Pancreas (tissue), 10 donors: ENCODE measurements around the gene ZNF177. TPM values are rescaled to one million over a fixed set of nuclear protein-coding genes. Genes with fewer than 3 reads are reported as not detected.
"Not testable (repeated sequence)": the region's sequence is repeated elsewhere in the genome, so short reads cannot be mapped to it uniquely, and the experiment has no call there.

ENCODE experiments used
- ATAC-seq, 4 donors: fragments of 200-7000 bp; cut with Tn5 transposase; one replicate each; pipeline versions ENCODE4 v1.8.0 to v1.9.1; 2020; ENCODE audit warnings: mild to moderate bottlenecking in 4 of 4, moderate library complexity in 4 of 4
- DNase-seq, 6 donors: peaks; one replicate each; pipeline ENCODE4 v3.0.0-alpha.2; 2020
- FAIRE-seq: peaks from 2 replicates; lab custom pipeline; 2012; peaks lifted over from hg19 to GRCh38; lab: Jason Lieb, UNC
- H3K27ac ChIP-seq, 4 donors: fragments of 200-600 bp; sonication (generic); 1 replicate in 3 of 4; 2 replicates in 1 of 4; pipeline versions ENCODE4 v1.5.0 to v1.8.0; 2020
- H3K27me3 ChIP-seq, 4 donors: fragments of 200-600 bp; one replicate each; pipeline ENCODE4 v1.8.0; 2021
- H3K36me3 ChIP-seq, 3 donors: fragments of 200-600 bp; sonication (generic) in 1 of 3; one replicate each; pipeline versions ENCODE4 v1.5.0 to v1.8.0; 2020 to 2021
- H3K4me1 ChIP-seq, 3 donors: fragments of 200-600 bp; one replicate each; pipeline ENCODE4 v1.8.0; 2021
- H3K4me3 ChIP-seq, 4 donors: fragments of 200-600 bp; sonication (generic) in 2 of 4; one replicate each; pipeline versions ENCODE4 v1.5.0 to v1.8.0; 2020 to 2021
- H3K9me3 ChIP-seq, 4 donors: fragments of 200-600 bp; one replicate each; pipeline ENCODE4 v1.8.0; 2021
- WGBS, 2 donors: extraction: QIAGEN DNeasy Blood & Tissue Kit; methylation state at CpG; one replicate each; pipeline ENCODE4 v1.1.7; 2013; 5-methylcytosine and 5-hydroxymethylcytosine counted together
- intact Hi-C, 3 donors: fragments of 100-400 bp; cut with DNase I; formaldehyde crosslinking; loops; one replicate each; pipeline versions ENCODE4 v1.11.1 to v1.14.2; 2022
- polyA plus RNA-seq, 2 donors: library from polyadenylated mRNA; stranded (reverse); fragments of 200-250 nt; gene quantifications; one replicate each; pipeline ENCODE4 v1.2.3, GENCODE V29; 2013
- total RNA-seq, 6 donors: library from RNA; stranded (reverse); fragmentation: NEBNext Ultra II Directional in 4 of 6; extraction: Animal tissue kit (Norgen Biotek cat#: 25700) in 4 of 6; gene quantifications; one replicate each; pipeline versions ENCODE4 v1.2.1 to v1.2.4, GENCODE V29; 2021 to 2023
- TF ChIP-seq, protein P1 (sequence below), 4 donors: fragments of 200-600 bp; sonication (generic) in 3 of 4; IDR thresholded peaks; one replicate each; pipeline versions ENCODE4 v1.5.0 to v1.8.0; 2021; ENCODE audit warnings: antibody characterized with exemption in 4 of 4
- donor health status: healthy with polysubstance abuse.
- donor health status: DM: no; HTN: no; CAD: no; lungs with moderate emphysema.
- donor health status: DM: no; HTN: no; CAD: no.
- donor health status: control.
- donor health status: control.
- donor health status: Bipolar disorder and iron deficiency.
- donor health status: DM: yes; HTN: yes; CAD: no.
- donor health status: DM: no; HTN: no; CAD: no.
- donor health status: DM: no; HTN: no; CAD: no.
- donor health status: DM: yes; HTN: yes; CAD: no.

ZNF177 gene
- total RNA-seq (1 to 10 TPM in 1 of 6 donors, under 1 TPM in 4, not detected in 1; 0.32 to 2.0 (median 0.83) TPM), polyA plus RNA-seq (1 to 10 TPM; 1.8 to 4.3 TPM)

DNA sequence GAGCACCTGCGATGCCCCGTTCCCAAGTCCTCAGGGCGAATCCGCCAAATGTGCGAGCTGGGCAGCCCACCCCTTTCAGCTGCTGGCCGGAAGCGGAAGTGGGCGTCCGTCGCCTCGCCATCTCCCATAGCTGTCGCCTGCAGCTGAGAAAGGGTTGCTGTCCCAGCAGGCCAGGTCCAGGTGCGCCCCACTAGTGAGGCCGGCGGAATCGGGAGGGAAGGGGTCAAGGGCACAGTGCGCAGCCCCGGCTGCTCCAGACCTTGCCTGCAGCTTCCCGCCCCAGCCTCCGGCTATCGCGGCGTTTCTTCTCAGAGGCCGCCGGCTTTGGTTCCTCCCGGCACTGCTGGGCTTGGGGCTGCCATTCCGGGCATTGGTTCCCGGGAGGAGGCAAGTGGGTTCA is at the start of gene ZNF177:
Gene ZNF177, plus strand, starts transcription at position 109 of the 400 bp plus-strand sequence. CDS start 15,299 bp downstream, outside the sequence.
- FAIRE-seq (no peak), DNase-seq (peak in 1 of 6 donors; percentile 30), ATAC-seq (no peak)
- Histone ChIP-seq H3K27ac (no peak within 1 kb of the TSS), H3K9me3 (peaks cover 0 to 7% (median 0%) of the 10 kb centered on the region in 4 donors), H3K36me3 (peaks cover 0 to 5% (median 0%) of the 10 kb centered on the region in 3 donors), H3K4me3 (no peak within 1 kb of the TSS), H3K4me1 (no peaks in the 10 kb centered on the region), H3K27me3 (no peaks in the 10 kb centered on the region)
- WGBS, 2 donors, result 2 to 3% methylated on average over 28 of the region's 28 CpGs
- intact Hi-C loops, result no loop called here
- TF ChIP-seq, protein P1, sequence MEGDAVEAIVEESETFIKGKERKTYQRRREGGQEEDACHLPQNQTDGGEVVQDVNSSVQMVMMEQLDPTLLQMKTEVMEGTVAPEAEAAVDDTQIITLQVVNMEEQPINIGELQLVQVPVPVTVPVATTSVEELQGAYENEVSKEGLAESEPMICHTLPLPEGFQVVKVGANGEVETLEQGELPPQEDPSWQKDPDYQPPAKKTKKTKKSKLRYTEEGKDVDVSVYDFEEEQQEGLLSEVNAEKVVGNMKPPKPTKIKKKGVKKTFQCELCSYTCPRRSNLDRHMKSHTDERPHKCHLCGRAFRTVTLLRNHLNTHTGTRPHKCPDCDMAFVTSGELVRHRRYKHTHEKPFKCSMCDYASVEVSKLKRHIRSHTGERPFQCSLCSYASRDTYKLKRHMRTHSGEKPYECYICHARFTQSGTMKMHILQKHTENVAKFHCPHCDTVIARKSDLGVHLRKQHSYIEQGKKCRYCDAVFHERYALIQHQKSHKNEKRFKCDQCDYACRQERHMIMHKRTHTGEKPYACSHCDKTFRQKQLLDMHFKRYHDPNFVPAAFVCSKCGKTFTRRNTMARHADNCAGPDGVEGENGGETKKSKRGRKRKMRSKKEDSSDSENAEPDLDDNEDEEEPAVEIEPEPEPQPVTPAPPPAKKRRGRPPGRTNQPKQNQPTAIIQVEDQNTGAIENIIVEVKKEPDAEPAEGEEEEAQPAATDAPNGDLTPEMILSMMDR (IDR thresholded peaks at IDR 0.05), result no peak

DNA sequence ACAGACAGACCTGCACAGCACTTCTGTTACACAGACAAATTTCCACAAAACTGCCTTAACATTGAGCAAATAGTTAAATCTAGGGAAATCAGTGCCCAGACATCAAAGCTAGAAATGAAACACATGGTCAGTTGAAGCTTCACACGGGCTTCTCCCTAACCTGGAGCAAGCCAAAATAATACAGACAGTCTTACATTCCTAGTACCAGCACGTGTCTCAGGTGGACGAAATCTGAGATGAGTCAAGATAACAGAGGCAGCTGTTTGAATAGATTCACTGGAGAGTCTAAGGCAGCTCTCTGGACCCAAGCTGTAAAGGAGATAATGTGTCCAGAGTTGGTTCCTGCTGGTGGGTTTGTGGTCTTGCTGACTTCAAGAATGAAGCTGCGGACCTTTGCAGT is 49.1 kb upstream of the ZNF177 start:
- intact Hi-C loops, result no loop called here
- no peak for ATAC-seq
- Histone ChIP-seq H3K4me3 (no peak overlapping the region), H3K9me3 (no peaks in the 10 kb centered on the region), H3K36me3 (no peaks in the 10 kb centered on the region), H3K4me1 (peaks cover 0 to 1% (median under 1%) of the 10 kb centered on the region in 3 donors), H3K27me3 (no peaks in the 10 kb centered on the region), H3K27ac (no peak overlapping the region)
- TF ChIP-seq, protein P1 (IDR thresholded peaks at IDR 0.05), result no peak
- DNase-seq, result no peak
- FAIRE-seq, result no peak
- WGBS, 2 donors, result 46 to 58% methylated on average over 4 of the region's 4 CpGs

DNA sequence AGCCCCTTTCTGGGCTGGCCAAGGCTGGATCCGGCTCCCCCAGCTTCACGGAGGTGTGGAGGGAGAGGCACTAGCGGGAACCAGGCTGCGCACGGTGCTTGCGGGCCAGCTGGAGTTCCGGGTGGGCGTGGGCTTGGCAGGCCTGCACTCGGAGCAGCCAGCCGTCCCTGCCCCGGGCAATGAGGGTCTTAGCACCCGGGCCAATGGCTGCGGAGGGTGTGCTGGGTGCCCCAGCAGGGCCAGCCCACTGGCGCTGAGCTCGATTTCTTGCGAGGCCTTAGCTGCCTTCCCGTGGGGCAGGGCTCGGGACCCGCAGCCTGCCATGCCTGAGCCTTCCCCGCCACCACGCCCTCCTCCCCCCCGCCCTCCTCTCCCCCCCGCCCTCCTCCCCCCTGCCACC is 41.5 kb upstream of the ZNF177 start:
- DNase-seq, result peak in 1 of 6 donors; percentile 43
- Histone ChIP-seq H3K27ac (no peak overlapping the region), H3K4me3 (no peak overlapping the region), H3K36me3 (no peaks in the 10 kb centered on the region), H3K27me3 (no peaks in the 10 kb centered on the region), H3K9me3 (no peaks in the 10 kb centered on the region), H3K4me1 (no peaks in the 10 kb centered on the region)
- intact Hi-C loops, result no loop called here
- TF ChIP-seq, protein P1 (IDR thresholded peaks at IDR 0.05), result no peak
- ATAC-seq, result no peak
- FAIRE-seq, result no peak
- WGBS, 2 donors, result 94% methylated on average over 21 of the region's 23 CpGs

DNA sequence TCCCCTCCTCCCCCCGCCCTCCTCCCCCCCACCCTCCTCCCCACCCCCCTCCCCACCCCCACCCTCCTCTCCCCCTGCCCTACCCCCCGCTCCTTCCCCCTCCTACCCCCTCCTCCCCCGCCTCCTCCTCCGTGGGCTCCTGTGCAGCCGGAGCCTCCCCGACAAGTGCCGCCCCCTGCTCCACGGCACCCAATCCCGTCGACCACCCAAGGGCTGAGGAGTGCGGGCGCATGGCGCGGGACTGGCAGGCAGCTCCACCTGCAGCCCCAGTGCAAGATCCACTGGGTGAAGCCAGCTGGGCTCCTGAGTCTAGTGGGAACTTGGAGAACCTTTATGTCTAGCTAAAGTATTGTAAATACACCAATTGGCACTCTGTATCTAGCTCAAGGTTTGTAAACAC is 41.1 kb upstream of the ZNF177 start:
- H3K4me1 ChIP-seq, FAIRE-seq, DNase-seq, H3K27ac ChIP-seq, H3K27me3 ChIP-seq, ATAC-seq, H3K9me3 ChIP-seq, H3K4me3 ChIP-seq, intact Hi-C loops, H3K36me3 ChIP-seq: not testable (repeated sequence)
- 95 to 97% methylated on average over 9 to 11 of the region's 14 CpGs for WGBS, 2 donors

DNA sequence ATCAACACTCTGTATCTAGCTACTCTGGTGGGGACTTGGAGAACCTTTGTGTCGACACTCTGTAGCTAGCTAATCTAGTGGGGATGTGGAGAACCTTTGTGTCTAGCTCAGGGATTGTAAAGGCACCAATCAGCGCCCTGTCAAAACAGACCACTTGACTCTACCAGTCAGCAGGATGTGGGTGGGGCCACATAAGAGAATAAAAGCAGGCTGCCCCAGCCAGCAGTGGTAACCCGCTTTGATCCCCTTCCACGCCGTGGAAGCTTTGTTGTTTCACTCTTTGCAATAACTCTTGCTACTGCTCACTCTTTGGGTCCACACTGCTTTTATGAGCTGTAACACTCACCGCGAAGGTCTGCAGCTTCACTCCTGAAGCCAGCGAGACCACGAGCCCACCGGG is 40.6 kb upstream of the ZNF177 start:
- DNase-seq, ATAC-seq, H3K9me3 ChIP-seq, FAIRE-seq, H3K27me3 ChIP-seq, H3K4me3 ChIP-seq, H3K4me1 ChIP-seq, intact Hi-C loops, H3K27ac ChIP-seq, H3K36me3 ChIP-seq: not testable (repeated sequence)
- WGBS, 2 donors, result 93 to 96% methylated on average over 10 of the region's 10 CpGs

DNA sequence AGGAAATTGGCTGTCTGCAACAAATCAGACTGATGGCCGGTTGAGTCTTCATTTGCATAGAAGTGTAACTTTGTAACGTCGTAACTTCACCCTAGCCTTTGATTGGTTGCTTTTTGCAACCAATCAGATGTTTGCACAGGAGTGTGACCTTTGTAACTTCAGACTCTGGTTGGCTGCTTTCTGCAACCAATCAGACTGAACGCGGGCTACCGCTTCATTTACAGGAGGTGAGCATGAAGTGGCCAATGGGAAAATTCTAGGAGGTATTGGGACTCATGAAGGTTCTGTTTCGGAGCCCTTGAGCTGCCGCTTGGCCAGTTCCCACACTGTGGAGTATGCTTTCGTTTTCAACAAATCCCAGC is 39.3 kb upstream of the ZNF177 start:
- Histone ChIP-seq H3K27me3 (no peaks in the 10 kb centered on the region), H3K27ac (peak overlapping the region in 3 of 4 donors; percentile 70 to 82 (median 74)), H3K4me3 (peak overlapping the region; percentile 57 to 83 (median 70)), H3K9me3 (no peaks in the 10 kb centered on the region), H3K36me3 (no peaks in the 10 kb centered on the region), H3K4me1 (no peaks in the 10 kb centered on the region)
- intact Hi-C loops, result no loop called here
- peak in 5 of 6 donors; percentile 38 to 58 (median 49) for DNase-seq
- 1 to 2% methylated on average over 9 of the region's 9 CpGs for WGBS, 2 donors
- ATAC-seq, result peak; percentile 59 to 75 (median 70)
- TF ChIP-seq, protein P1 (IDR thresholded peaks at IDR 0.05), result no peak
- FAIRE-seq, result peak; percentile 68
